HCT116 (cell line): ENCODE data around the gene IAH1. TPM values are rescaled to one million over a fixed set of nuclear protein-coding genes. Genes with fewer than 3 reads are reported as not detected.

Experiments
- ATAC-seq: fragments of 200-7000 bp; cut with Tn5 transposase; 2 replicates; pipeline ENCODE4 v1.9.1; 2020; ENCODE audit warnings: mild to moderate bottlenecking, moderate library complexity
- BruUV-seq: library from RNA; stranded (reverse); fragments of 400-500 nt; replicated peaks from 2 replicates; lab custom pipeline; 2021; lab: Mats Ljungman, UMichigan
- CTCF ChIA-PET: fragments of 300-600 bp; sonication (Branson Sonifier 250); formaldehyde crosslinking; loops from one replicate; lab custom pipeline; 2021; ENCODE audit warnings: antibody characterized with exemption; lab: Charles Lee
- POLR2A ChIA-PET: fragments of 300-600, 350-600 bp; sonication (Branson Sonifier 250); formaldehyde crosslinking; loops from one replicate; lab custom pipeline; 2021; ENCODE audit warnings: antibody characterized with exemption; lab: Charles Lee
- RAD21 ChIA-PET, 2 experiments: fragments of 300-600 bp; sonication (Branson Sonifier 250); formaldehyde crosslinking; loops; one replicate each; lab custom pipeline; 2023; ENCODE audit warnings: low total read pairs in 2 of 2; ENCODE audit not compliant: uncharacterized antibody in 2 of 2, unreplicated experiment in 2 of 2, low non-redundant PET in 1 of 2; lab: Charles Lee
- DNase-seq: peaks from one replicate; pipeline ENCODE4 v3.0.0-alpha.2; 2010; ENCODE audit warnings: low read depth, low spot score
- H2AFZ ChIP-seq: fragments of 200-600 bp; shearing (Covaris generic), sonication (generic); 2 replicates; pipeline ENCODE4 v1.6.1; 2017; ENCODE audit warnings: low read depth, mixed run types, mixed read lengths, antibody characterized with exemption, low read length; ENCODE audit not compliant: poor library complexity, severe bottlenecking
- H3K27ac ChIP-seq: 2 replicates; pipeline ENCODE4 v1.5.1; 2012; ENCODE audit warnings: low read depth, low read length
- H3K27me3 ChIP-seq: fragments of 200-600 bp; sonication (generic); 2 replicates; pipeline ENCODE4 v1.6.1; 2016; ENCODE audit warnings: mixed run types, low read length, mixed read lengths; ENCODE audit not compliant: insufficient read depth
- H3K36me3 ChIP-seq, 2 experiments: fragments of 200-500 bp in 1 of 2; fragments of 200-600 bp in 1 of 2; sonication (Bioruptor generic) in 1 of 2; sonication (generic) in 1 of 2; 2 replicates each; pipeline versions ENCODE4 v1.5.1 to v1.6.1; 2014 to 2016; ENCODE audit warnings: low read length in 2 of 2, inconsistent platforms in 1 of 2, mixed read lengths in 1 of 2, mixed run types in 1 of 2; ENCODE audit not compliant: insufficient read depth in 2 of 2, control insufficient read depth in 1 of 2
- H3K4me1 ChIP-seq, 2 experiments: fragments of 200-600 bp in 1 of 2; sonication (generic) in 1 of 2; 2 replicates each; pipeline versions ENCODE4 v1.5.1 to v1.6.1; 2012 to 2017; ENCODE audit warnings: low read length in 2 of 2, inconsistent platforms in 1 of 2, mild to moderate bottlenecking in 1 of 2, mixed read lengths in 1 of 2, mixed run types in 1 of 2, moderate library complexity in 1 of 2; ENCODE audit not compliant: insufficient read depth in 2 of 2, control insufficient read depth in 1 of 2
- H3K4me2 ChIP-seq: fragments of 200-600 bp; sonication (generic); 2 replicates; pipeline ENCODE4 v1.6.1; 2017; ENCODE audit warnings: mixed run types, low read length, mixed read lengths
- H3K4me3 ChIP-seq, 2 experiments: fragments of 200-600 bp in 1 of 2; sonication (generic) in 1 of 2; replicated peaks in 1 of 2; 2 replicates each; pipeline ENCODE4 v1.5.1; 2011 to 2016; ENCODE audit warnings: low read length in 2 of 2, control low read depth in 1 of 2, low read depth in 1 of 2, mild to moderate bottlenecking in 1 of 2, mixed read lengths in 1 of 2, mixed run types in 1 of 2
- H3K79me2 ChIP-seq: fragments of 200-600 bp; sonication (generic); 2 replicates; pipeline ENCODE4 v1.6.1; 2017; ENCODE audit warnings: mild to moderate bottlenecking, mixed run types, low read length, moderate library complexity, mixed read lengths; ENCODE audit not compliant: insufficient read depth
- H3K9ac ChIP-seq: fragments of 200-600 bp; sonication (generic); 2 replicates; pipeline ENCODE4 v1.6.1; 2016; ENCODE audit warnings: low read length, mixed read lengths
- H3K9me2 ChIP-seq: fragments of 200-600 bp; sonication (generic), shearing (Covaris generic); 2 replicates; pipeline ENCODE4 v1.6.1; 2017; ENCODE audit warnings: mixed run types, mild to moderate bottlenecking, moderate library complexity; ENCODE audit not compliant: insufficient read depth
- H3K9me3 ChIP-seq, 2 experiments: fragments of 200-500 bp in 1 of 2; fragments of 200-600 bp in 1 of 2; sonication (Bioruptor generic) in 1 of 2; sonication (generic) in 1 of 2; 2 replicates each; pipeline ENCODE4 v1.6.1; 2014 to 2017; ENCODE audit warnings: low read length in 2 of 2, mixed read lengths in 2 of 2, inconsistent platforms in 1 of 2, low read depth in 1 of 2, mild to moderate bottlenecking in 1 of 2, mixed run types in 1 of 2, moderate library complexity in 1 of 2; ENCODE audit not compliant: control insufficient read depth in 1 of 2, insufficient read depth in 1 of 2
- H4K20me1 ChIP-seq: fragments of 200-600 bp; sonication (generic), shearing (Covaris generic); 2 replicates; pipeline ENCODE4 v1.6.1; 2017; ENCODE audit warnings: mixed run types, mild to moderate bottlenecking, moderate library complexity; ENCODE audit not compliant: insufficient read depth
- CBX3 ChIP-seq: IDR thresholded peaks from 2 replicates; pipeline ENCODE4 v1.6.1; 2012; ENCODE audit warnings: low read depth
- CEBPB ChIP-seq: IDR thresholded peaks from 2 replicates; pipeline ENCODE4 v1.6.1; 2012; ENCODE audit warnings: low read depth
- EGR1 ChIP-seq: IDR thresholded peaks from 2 replicates; pipeline ENCODE4 v1.6.1; 2012; ENCODE audit warnings: low read depth
- ELF1 ChIP-seq: IDR thresholded peaks from 2 replicates; pipeline ENCODE4 v1.6.1; 2012; ENCODE audit warnings: low read depth, borderline replicate concordance
- EZH2phosphoT487 ChIP-seq: fragments of 200-600 bp; IDR thresholded peaks from 2 replicates; pipeline ENCODE4 v1.6.1; 2018; ENCODE audit warnings: antibody characterized with exemption, borderline replicate concordance
- FOSL1 ChIP-seq: IDR thresholded peaks from 2 replicates; pipeline ENCODE4 v1.6.1; 2012; ENCODE audit warnings: low read depth
- JUND ChIP-seq: IDR thresholded peaks from 2 replicates; pipeline ENCODE4 v1.6.1; 2012
- POLR2AphosphoS5 ChIP-seq: IDR thresholded peaks from 2 replicates; pipeline ENCODE4 v1.6.1; 2011; ENCODE audit warnings: mild to moderate bottlenecking, low read depth, low read length, moderate library complexity
- RAD21 ChIP-seq: IDR thresholded peaks from 2 replicates; pipeline ENCODE4 v1.6.1; 2012; ENCODE audit warnings: low read depth, mild to moderate bottlenecking
- SIN3A ChIP-seq: IDR thresholded peaks from 2 replicates; pipeline ENCODE4 v1.6.1; 2012; ENCODE audit warnings: low read depth
- SP1 ChIP-seq: IDR thresholded peaks from 2 replicates; pipeline ENCODE4 v1.6.1; 2012; ENCODE audit warnings: low read depth
- SRF ChIP-seq: IDR thresholded peaks from 2 replicates; pipeline ENCODE4 v1.6.1; 2012; ENCODE audit warnings: low read depth
- TCF7L2 ChIP-seq: IDR thresholded peaks from 2 replicates; pipeline ENCODE4 v1.7.0; 2011; ENCODE audit warnings: borderline replicate concordance, inconsistent platforms; ENCODE audit not compliant: insufficient read depth, insufficient read length; ENCODE audit errors: extremely low read depth
- ZFX ChIP-seq: fragments of 450-650 bp; IDR thresholded peaks from 2 replicates; pipeline ENCODE4 v1.6.1; 2017
- ZNF274 ChIP-seq: fragments of 200-500 bp; sonication (Bioruptor generic); IDR thresholded peaks from 2 replicates; pipeline ENCODE4 v1.6.1; 2014; ENCODE audit warnings: mild to moderate bottlenecking, low read depth, low read length, inconsistent platforms
- intact Hi-C: fragments of 100-400 bp; cut with micrococcal nuclease; formaldehyde crosslinking; loops from 2 replicates; pipeline ENCODE4 v1.10.0; 2022
- total RNA-seq: library from RNA; stranded (reverse); gene quantifications from one replicate; pipeline ENCODE4 v1.2.1, GENCODE V29; 2021; ENCODE audit not compliant: unreplicated experiment
- TF ChIP-seq, protein P1 (sequence below), 3 experiments: fragments of 200-600 bp in 1 of 3; sonication (generic) in 1 of 3; IDR thresholded peaks in 2 of 3; conservative IDR thresholded peaks in 1 of 3; 2 replicates each; pipeline ENCODE4 v1.5.1; 2012 to 2017; ENCODE audit warnings: low read depth in 2 of 3, low read length in 2 of 3, antibody characterized with exemption in 1 of 3, borderline replicate concordance in 1 of 3, control low read depth in 1 of 3, mild to moderate bottlenecking in 1 of 3, mixed read lengths in 1 of 3, mixed run types in 1 of 3, moderate library complexity in 1 of 3; ENCODE audit not compliant: insufficient read depth in 1 of 3
- TF ChIP-seq, protein P2 (sequence below): IDR thresholded peaks from 2 replicates; pipeline ENCODE4 v1.6.1; 2012; ENCODE audit warnings: low read depth
- TF ChIP-seq, protein P3 (sequence below): IDR thresholded peaks from 2 replicates; pipeline ENCODE4 v1.6.1; 2012
- TF ChIP-seq, protein P4 (sequence below): IDR thresholded peaks from 2 replicates; pipeline ENCODE4 v1.6.1; 2011; ENCODE audit warnings: mild to moderate bottlenecking, low read length, moderate library complexity; ENCODE audit not compliant: insufficient replicate concordance; ENCODE audit errors: extremely low read depth
- TF ChIP-seq, protein P5 (sequence below): IDR thresholded peaks from 2 replicates; pipeline ENCODE4 v1.6.1; 2012

Gene IAH1
- total RNA-seq, 1 experiment from 2014 or later, result 35.1 TPM

DNA sequence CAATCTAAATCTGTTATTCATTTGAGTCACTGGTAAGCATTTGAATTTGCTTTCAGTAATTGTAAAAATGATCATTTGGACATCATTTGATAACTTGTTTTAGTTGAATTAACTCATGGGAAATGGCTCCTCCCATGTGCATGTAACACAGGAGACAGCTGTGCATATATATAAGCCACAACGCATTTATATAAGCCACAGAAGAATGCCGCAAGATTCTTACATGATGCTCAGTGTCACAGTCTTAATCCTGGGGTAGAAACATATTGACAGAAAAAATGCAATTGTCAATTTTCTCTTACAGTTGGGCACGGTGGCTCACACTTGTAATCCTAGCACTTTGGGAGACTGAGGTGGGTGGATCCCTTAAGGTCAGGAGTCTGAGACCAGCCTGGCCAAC, 13.3 kb upstream of the IAH1 start:
- H3K9me2 ChIP-seq, result no peaks in the 10 kb centered on the region
- DNase-seq (no peak), ATAC-seq (no peak)
- no peaks in the 10 kb centered on the region for H3K9me3 ChIP-seq
- BruUV-seq, result no TSS peak
- no peak overlapping the region for H3K27ac ChIP-seq
- H3K4me2 ChIP-seq, result no peak overlapping the region
- no peaks in the 10 kb centered on the region for H3K79me2 ChIP-seq
- H3K9ac ChIP-seq, result no peak overlapping the region
- no peak overlapping the region for H2AFZ ChIP-seq
- H3K36me3 ChIP-seq, result peaks cover 14 to 27% of the 10 kb centered on the region in 2 experiments
- no peaks in the 10 kb centered on the region for H3K27me3 ChIP-seq
- intact Hi-C loops, result no loop called here
- no peaks in the 10 kb centered on the region for H3K4me1 ChIP-seq
- POLR2A ChIA-PET, result no interaction called here
- no peaks in the 10 kb centered on the region for H4K20me1 ChIP-seq
- RAD21 ChIA-PET, result no interaction called here
- TF ChIP-seq TCF7L2, result no peak
- TF ChIP-seq FOSL1, result no peak
- TF ChIP-seq SP1, result no peak
- TF ChIP-seq, protein P1, sequence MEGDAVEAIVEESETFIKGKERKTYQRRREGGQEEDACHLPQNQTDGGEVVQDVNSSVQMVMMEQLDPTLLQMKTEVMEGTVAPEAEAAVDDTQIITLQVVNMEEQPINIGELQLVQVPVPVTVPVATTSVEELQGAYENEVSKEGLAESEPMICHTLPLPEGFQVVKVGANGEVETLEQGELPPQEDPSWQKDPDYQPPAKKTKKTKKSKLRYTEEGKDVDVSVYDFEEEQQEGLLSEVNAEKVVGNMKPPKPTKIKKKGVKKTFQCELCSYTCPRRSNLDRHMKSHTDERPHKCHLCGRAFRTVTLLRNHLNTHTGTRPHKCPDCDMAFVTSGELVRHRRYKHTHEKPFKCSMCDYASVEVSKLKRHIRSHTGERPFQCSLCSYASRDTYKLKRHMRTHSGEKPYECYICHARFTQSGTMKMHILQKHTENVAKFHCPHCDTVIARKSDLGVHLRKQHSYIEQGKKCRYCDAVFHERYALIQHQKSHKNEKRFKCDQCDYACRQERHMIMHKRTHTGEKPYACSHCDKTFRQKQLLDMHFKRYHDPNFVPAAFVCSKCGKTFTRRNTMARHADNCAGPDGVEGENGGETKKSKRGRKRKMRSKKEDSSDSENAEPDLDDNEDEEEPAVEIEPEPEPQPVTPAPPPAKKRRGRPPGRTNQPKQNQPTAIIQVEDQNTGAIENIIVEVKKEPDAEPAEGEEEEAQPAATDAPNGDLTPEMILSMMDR (IDR thresholded peaks at IDR 0.05 in 2 of 3, conservative IDR thresholded peaks at IDR 0.05 in 1 of 3; ENCODE audit: borderline replicate concordance in 1 of 3, insufficient read depth in 1 of 3, low read depth in 2 of 3, low read length in 2 of 3), result no peak
- TF ChIP-seq, protein P2, sequence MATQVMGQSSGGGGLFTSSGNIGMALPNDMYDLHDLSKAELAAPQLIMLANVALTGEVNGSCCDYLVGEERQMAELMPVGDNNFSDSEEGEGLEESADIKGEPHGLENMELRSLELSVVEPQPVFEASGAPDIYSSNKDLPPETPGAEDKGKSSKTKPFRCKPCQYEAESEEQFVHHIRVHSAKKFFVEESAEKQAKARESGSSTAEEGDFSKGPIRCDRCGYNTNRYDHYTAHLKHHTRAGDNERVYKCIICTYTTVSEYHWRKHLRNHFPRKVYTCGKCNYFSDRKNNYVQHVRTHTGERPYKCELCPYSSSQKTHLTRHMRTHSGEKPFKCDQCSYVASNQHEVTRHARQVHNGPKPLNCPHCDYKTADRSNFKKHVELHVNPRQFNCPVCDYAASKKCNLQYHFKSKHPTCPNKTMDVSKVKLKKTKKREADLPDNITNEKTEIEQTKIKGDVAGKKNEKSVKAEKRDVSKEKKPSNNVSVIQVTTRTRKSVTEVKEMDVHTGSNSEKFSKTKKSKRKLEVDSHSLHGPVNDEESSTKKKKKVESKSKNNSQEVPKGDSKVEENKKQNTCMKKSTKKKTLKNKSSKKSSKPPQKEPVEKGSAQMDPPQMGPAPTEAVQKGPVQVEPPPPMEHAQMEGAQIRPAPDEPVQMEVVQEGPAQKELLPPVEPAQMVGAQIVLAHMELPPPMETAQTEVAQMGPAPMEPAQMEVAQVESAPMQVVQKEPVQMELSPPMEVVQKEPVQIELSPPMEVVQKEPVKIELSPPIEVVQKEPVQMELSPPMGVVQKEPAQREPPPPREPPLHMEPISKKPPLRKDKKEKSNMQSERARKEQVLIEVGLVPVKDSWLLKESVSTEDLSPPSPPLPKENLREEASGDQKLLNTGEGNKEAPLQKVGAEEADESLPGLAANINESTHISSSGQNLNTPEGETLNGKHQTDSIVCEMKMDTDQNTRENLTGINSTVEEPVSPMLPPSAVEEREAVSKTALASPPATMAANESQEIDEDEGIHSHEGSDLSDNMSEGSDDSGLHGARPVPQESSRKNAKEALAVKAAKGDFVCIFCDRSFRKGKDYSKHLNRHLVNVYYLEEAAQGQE, result no peak
- TF ChIP-seq, protein P3, sequence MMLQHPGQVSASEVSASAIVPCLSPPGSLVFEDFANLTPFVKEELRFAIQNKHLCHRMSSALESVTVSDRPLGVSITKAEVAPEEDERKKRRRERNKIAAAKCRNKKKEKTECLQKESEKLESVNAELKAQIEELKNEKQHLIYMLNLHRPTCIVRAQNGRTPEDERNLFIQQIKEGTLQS, result no peak
- no peak for TF ChIP-seq JUND
- no peak for TF ChIP-seq RAD21
- TF ChIP-seq, protein P4, sequence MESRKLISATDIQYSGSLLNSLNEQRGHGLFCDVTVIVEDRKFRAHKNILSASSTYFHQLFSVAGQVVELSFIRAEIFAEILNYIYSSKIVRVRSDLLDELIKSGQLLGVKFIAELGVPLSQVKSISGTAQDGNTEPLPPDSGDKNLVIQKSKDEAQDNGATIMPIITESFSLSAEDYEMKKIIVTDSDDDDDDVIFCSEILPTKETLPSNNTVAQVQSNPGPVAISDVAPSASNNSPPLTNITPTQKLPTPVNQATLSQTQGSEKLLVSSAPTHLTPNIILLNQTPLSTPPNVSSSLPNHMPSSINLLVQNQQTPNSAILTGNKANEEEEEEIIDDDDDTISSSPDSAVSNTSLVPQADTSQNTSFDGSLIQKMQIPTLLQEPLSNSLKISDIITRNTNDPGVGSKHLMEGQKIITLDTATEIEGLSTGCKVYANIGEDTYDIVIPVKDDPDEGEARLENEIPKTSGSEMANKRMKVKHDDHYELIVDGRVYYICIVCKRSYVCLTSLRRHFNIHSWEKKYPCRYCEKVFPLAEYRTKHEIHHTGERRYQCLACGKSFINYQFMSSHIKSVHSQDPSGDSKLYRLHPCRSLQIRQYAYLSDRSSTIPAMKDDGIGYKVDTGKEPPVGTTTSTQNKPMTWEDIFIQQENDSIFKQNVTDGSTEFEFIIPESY, result no peak
- no peak for TF ChIP-seq SRF
- no peak for TF ChIP-seq EGR1
- TF ChIP-seq EZH2phosphoT487, result no peak
- no peak for TF ChIP-seq CBX3
- TF ChIP-seq ZNF274, result no peak
- TF ChIP-seq ELF1, result no peak
- TF ChIP-seq POLR2AphosphoS5, result no peak
- TF ChIP-seq ZFX, result no peak
- TF ChIP-seq, protein P5, sequence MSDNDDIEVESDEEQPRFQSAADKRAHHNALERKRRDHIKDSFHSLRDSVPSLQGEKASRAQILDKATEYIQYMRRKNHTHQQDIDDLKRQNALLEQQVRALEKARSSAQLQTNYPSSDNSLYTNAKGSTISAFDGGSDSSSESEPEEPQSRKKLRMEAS, result no peak
- TF ChIP-seq SIN3A, result no peak
- TF ChIP-seq CEBPB, result no peak
- H3K4me3 ChIP-seq, result no peak overlapping the region
- CTCF ChIA-PET, result no interaction called here
